GM10266 (cell line): ENCODE data around the gene NSUN6.

Experiments
- DNase-seq: peaks from one replicate; pipeline ENCODE4 v3.0.0; 2012; ENCODE audit errors: extremely low spot score
- CTCF ChIP-seq: IDR thresholded peaks from 2 replicates; pipeline ENCODE4 v1.5.1; 2012; ENCODE audit warnings: mild to moderate bottlenecking, low read depth; ENCODE audit not compliant: control insufficient read depth, insufficient read depth; ENCODE audit errors: missing control alignments

Gene NSUN6

DNA sequence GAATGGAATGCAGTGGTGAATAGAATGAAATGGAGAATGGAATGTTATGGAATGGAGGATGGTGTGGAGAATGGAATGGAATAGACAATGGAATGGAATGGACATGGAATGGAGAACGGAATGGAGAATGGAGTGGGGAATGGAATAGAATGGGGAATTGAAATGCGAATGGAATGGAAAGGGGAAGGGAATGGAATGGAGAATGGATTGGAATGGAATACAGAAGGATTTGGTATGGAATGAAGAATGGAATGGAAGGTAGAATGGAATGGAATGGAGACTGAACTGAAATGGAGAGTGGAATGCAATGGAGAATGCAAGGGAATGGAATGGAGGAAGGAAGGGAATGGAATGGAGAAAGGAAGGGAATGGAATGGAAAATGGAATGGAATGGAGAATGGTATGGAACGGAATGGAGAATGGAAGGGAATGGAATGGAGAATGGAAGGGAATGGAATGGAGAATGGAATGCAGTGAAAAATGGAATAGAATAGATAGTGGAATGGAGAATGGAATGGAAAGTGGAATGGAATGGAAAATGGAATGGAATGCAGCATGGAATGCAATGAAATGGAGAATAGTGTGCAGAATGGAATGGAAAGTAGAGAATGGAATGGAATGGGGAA is 94.8 kb downstream of the NSUN6 start:
- DNase-seq: no peak
- TF ChIP-seq CTCF: no peak

GRCh38 chr10:18554479-18554878 is 96.9 kb downstream of the NSUN6 start:
- TF ChIP-seq CTCF: no peak
- no peak for DNase-seq

DNA sequence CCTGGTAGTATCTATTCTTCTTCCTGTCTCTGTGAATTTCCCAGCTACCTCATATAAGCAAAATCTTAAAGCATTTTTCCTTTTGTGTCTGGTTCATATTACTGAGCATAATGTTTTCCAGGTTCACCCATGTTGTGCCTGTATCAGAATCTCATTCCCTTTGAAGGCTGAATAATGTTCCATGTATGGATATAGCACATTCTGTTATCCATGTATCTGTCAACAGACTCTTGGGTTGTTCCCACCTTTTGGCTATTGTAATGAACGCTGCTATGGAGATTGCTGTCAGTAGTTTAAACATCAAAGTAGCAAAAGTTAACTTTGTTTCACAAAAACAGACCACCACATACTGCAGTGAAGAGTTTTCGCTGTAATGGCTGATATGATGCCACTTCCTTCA is 99.9 kb downstream of the NSUN6 start:
- no peak for DNase-seq
- TF ChIP-seq CTCF: no peak

GRCh38 chr10:18549105-18549504 is 102.3 kb downstream of the NSUN6 start:
- TF ChIP-seq CTCF: no peak
- DNase-seq: no peak

DNA sequence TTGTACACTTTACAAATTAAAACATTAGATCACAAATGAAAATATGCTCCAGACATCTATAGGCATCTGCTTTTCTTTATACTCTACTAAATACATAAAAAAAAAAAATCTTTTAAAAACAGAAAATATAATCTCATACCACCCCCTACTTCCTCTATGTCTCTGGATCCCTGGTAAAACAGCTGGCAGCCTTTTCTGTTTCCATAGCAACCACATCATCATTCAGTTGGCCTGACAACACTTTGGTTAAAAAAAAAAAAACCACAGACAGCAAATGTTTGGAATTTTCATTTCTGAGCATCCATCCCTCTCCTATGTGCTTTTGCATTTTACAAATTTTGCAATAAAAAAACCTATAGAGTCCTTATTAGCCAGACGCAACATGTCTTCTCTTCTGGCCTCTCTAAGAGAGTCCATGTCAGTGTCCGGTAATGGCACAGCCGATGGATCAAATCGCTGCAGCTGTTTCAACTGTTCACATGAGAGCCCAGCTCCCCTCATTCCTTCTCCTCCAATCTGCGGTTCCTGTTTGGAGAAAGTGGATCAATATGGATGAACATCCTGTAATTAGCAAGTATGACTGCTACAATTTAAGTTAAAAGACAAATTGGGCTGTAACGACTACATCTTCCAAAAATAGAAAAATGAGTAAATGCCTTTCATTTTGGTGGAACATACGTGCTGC is 105.6 kb downstream of the NSUN6 start:
- DNase-seq: peak; percentile 0

GRCh38 chr10:18542832-18543231 is 108.6 kb downstream of the NSUN6 start:
- no peak for TF ChIP-seq CTCF
- DNase-seq: no peak

More for the DNA sequence above, 105.6 kb downstream of the NSUN6 start:
- TF ChIP-seq CTCF: no peak

- DNase-seq: no peak
- TF ChIP-seq CTCF: no peak
Measured at GRCh38 chr10:18540195-18540594, 111.2 kb downstream of the NSUN6 start.
